Measurements from ENCODE around the gene MXD3. TPM values are rescaled to one million over a fixed set of nuclear protein-coding genes. Genes with fewer than 3 reads are reported as not detected.
A peak's percentile ranks its signal among the peaks of the same experiment; 100 is the strongest.

Gene MXD3
- polyA plus RNA-seq, 3 donors = 21.5 to 61.9 (median 25.5) TPM

DNA sequence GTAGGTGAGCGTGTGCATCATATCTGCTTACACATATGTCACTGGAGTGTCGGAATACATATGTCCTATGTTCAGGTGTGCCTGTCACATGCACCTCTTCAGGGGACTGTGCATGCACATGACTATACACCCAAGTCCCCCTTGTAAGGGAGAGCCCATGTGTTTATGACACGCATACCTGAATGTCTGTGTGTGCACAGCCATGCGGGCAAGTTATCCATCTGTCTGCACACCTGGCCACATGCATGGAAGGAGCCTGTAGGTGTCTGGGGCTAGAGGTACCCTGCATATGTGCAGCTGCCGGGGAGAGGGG lies 45.4 kb upstream of the MXD3 start:
- peak overlapping the region; percentile 89 to 95 for H3K4me3 Mint-ChIP-seq
- DNase-seq = no peak
- H3K27ac ChIP-seq (ENCODE audit: low read depth in 1 of 2, low read length in 2 of 2) = peak overlapping the region in 1 of 2 donors; percentile 87
- no peaks in the 10 kb centered on the region for H3K27me3 ChIP-seq (ENCODE audit: control insufficient read depth in 2 of 2, insufficient read depth in 2 of 2, low read length in 2 of 2)
- no peak overlapping the region for H3K9ac ChIP-seq (ENCODE audit: insufficient read depth, low read length, poor library complexity, severe bottlenecking)
- WGBS (ENCODE audit: insufficient coverage) = 74% methylated on average over 5 of the region's 5 CpGs
- H3K9me3 ChIP-seq (replicated peaks in 1 of 2; ENCODE audit: control insufficient read depth in 1 of 2, insufficient read depth in 1 of 2, low read length in 2 of 2) = peaks cover 0 to 7% of the 10 kb centered on the region in 2 donors
- peaks cover 91% of the 10 kb centered on the region for H3K4me1 Mint-ChIP-seq
- H3K27ac Mint-ChIP-seq = peak overlapping the region; percentile 63 to 96 (median 94)
- H3K36me3 Mint-ChIP-seq = peaks cover 13 to 24% of the 10 kb centered on the region in 2 donors
- peaks cover 0 to 2% (median 1%) of the 10 kb centered on the region in 3 donors for H3K27me3 Mint-ChIP-seq (ENCODE audit: low read depth in 3 of 3)
- H4K20me1 ChIP-seq (ENCODE audit: insufficient read depth, low read length) = peaks cover 38% of the 10 kb centered on the region
- no peak overlapping the region for H2AFZ ChIP-seq (ENCODE audit: insufficient read depth, low read depth, low read length, poor library complexity, severe bottlenecking)
- peaks cover 45% of the 10 kb centered on the region for H3K79me2 ChIP-seq (ENCODE audit: insufficient read depth, low read length)
- intact Hi-C loops (cut with micrococcal nuclease) = no loop called here
- TF ChIP-seq, protein P1, sequence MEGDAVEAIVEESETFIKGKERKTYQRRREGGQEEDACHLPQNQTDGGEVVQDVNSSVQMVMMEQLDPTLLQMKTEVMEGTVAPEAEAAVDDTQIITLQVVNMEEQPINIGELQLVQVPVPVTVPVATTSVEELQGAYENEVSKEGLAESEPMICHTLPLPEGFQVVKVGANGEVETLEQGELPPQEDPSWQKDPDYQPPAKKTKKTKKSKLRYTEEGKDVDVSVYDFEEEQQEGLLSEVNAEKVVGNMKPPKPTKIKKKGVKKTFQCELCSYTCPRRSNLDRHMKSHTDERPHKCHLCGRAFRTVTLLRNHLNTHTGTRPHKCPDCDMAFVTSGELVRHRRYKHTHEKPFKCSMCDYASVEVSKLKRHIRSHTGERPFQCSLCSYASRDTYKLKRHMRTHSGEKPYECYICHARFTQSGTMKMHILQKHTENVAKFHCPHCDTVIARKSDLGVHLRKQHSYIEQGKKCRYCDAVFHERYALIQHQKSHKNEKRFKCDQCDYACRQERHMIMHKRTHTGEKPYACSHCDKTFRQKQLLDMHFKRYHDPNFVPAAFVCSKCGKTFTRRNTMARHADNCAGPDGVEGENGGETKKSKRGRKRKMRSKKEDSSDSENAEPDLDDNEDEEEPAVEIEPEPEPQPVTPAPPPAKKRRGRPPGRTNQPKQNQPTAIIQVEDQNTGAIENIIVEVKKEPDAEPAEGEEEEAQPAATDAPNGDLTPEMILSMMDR (IDR thresholded peaks at IDR 0.05) = no peak
- H3K4me3 ChIP-seq (replicated peaks in 1 of 3; ENCODE audit: low read depth in 2 of 3, low read length in 3 of 3) = peak overlapping the region in 1 of 3 experiments; percentile 96
- H3K9me3 Mint-ChIP-seq = peaks cover 3 to 11% (median 7%) of the 10 kb centered on the region in 7 donors
- H3K4me1 ChIP-seq (ENCODE audit: control insufficient read depth in 1 of 2, insufficient read depth in 2 of 2, low read length in 2 of 2) = peaks cover 94 to 100% of the 10 kb centered on the region in 2 donors
- peaks cover 2 to 6% of the 10 kb centered on the region in 2 donors for H3K36me3 ChIP-seq (replicated peaks in 1 of 2; ENCODE audit: control insufficient read depth in 1 of 2, insufficient read depth in 2 of 2, low read length in 2 of 2)
- peak overlapping the region; percentile 96 for H3K4me2 ChIP-seq (replicated peaks; ENCODE audit: extremely low read depth, low read length, poor library complexity, severe bottlenecking)

DNA sequence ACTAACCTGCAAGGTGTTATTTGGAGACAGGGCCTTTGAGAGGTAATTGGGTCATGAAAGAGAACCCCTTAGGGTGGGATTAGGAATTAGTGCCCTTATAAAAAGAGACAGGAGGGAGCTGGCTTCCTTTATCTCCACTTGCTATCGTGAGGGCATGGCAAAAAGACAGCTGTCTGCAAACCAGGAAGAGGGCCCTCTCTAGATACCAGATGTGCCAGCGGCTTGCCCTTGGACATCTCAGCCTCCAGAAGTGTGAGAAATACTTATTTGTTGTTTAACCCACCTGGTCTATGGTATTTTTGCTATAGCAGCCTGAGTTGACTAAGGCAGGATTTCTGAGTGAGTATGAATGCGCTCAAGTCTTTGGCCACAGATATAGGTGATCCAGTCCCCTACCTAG lies 45.0 kb upstream of the MXD3 start:
- peaks cover 93 to 100% of the 10 kb centered on the region in 2 donors for H3K4me1 ChIP-seq (ENCODE audit: control insufficient read depth in 1 of 2, insufficient read depth in 2 of 2, low read length in 2 of 2)
- TF ChIP-seq, protein P1 (IDR thresholded peaks at IDR 0.05) = no peak
- Mint-ChIP-seq H3K4me1 (peaks cover 91% of the 10 kb centered on the region), H3K27ac (peak overlapping the region in 2 of 7 donors; percentile 32 to 86), H3K27me3 (ENCODE audit: low read depth in 3 of 3) (peaks cover 0 to 2% (median 1%) of the 10 kb centered on the region in 3 donors), H3K9me3 (peaks cover 3 to 11% (median 7%) of the 10 kb centered on the region in 7 donors), H3K4me3 (peak overlapping the region; percentile 15 to 16), H3K36me3 (peaks cover 13 to 24% of the 10 kb centered on the region in 2 donors)
- WGBS (ENCODE audit: insufficient coverage) = 100% methylated on average over 1 of the region's 3 CpGs
- H3K9ac ChIP-seq (ENCODE audit: insufficient read depth, low read length, poor library complexity, severe bottlenecking) = no peak overlapping the region
- H3K27me3 ChIP-seq (ENCODE audit: control insufficient read depth in 2 of 2, insufficient read depth in 2 of 2, low read length in 2 of 2) = no peaks in the 10 kb centered on the region
- H4K20me1 ChIP-seq (ENCODE audit: insufficient read depth, low read length) = peaks cover 35% of the 10 kb centered on the region
- intact Hi-C loops (cut with micrococcal nuclease) = no loop called here
- H3K9me3 ChIP-seq (replicated peaks in 1 of 2; ENCODE audit: control insufficient read depth in 1 of 2, insufficient read depth in 1 of 2, low read length in 2 of 2) = peaks cover 0 to 7% of the 10 kb centered on the region in 2 donors
- peaks cover 44% of the 10 kb centered on the region for H3K79me2 ChIP-seq (ENCODE audit: insufficient read depth, low read length)
- peaks cover 2 to 6% of the 10 kb centered on the region in 2 donors for H3K36me3 ChIP-seq (replicated peaks in 1 of 2; ENCODE audit: control insufficient read depth in 1 of 2, insufficient read depth in 2 of 2, low read length in 2 of 2)
- peak overlapping the region; percentile 96 for H3K4me2 ChIP-seq (replicated peaks; ENCODE audit: extremely low read depth, low read length, poor library complexity, severe bottlenecking)
- H2AFZ ChIP-seq (ENCODE audit: insufficient read depth, low read depth, low read length, poor library complexity, severe bottlenecking) = no peak overlapping the region
- DNase-seq = no peak
- H3K4me3 ChIP-seq (replicated peaks in 1 of 3; ENCODE audit: low read depth in 2 of 3, low read length in 3 of 3) = peak overlapping the region in 1 of 3 experiments; percentile 96
- no peak overlapping the region for H3K27ac ChIP-seq (ENCODE audit: low read depth in 1 of 2, low read length in 2 of 2)

Measured in CD14-positive monocyte (primary cell).